ENCODE measurements around the gene RALGPS2. TPM values are rescaled to one million over a fixed set of nuclear protein-coding genes. Genes with fewer than 3 reads are reported as not detected.
A peak's percentile ranks its signal among the peaks of the same experiment; 100 is the strongest.

The RALGPS2 gene
- total RNA-seq, 1 experiment from 2014 or later, result 13.3 TPM

DNA sequence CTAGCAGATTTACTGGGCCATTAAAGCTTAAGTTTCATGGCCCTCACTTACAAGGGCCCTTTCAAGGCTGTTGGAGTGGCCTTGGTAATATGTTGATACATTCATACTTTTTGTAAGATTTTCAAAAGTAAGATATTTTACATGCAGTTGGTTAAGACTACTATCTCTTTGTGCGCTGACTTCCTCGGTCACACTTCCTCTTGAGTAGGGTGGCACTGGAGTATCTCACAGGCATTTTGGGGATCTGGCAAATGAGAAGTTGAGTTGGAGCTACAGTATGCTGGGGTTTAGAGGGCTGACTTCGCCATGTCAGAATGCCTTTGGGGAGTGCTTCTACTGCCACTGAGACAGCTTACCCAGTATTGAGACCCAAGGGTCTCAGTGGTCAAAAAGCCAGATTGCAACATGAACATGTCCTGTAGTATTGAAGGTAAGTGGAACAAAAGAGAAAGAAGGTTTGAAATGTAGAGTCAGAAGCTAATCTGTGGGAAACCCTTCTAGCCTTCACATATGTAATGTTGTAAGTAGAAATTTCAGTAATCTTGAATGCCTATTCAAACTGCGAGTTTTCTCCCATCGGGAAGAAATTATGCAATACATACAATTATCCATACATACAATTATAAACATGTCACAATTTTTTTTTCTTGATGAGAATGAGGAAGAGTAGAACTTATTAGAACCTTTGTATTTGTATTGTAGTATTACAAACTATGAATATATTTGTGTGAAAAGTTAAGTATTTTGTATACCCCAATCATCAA, 32.3 kb upstream of the RALGPS2 start:
- peaks cover 7% of the 10 kb centered on the region for H3K4me1 Mint-ChIP-seq (ENCODE audit: insufficient read depth, unreplicated experiment)
- intact Hi-C loops (cut with micrococcal nuclease), result no loop called here
- BruUV-seq (replicated peaks), result no TSS peak
- no peaks in the 10 kb centered on the region for H3K27me3 Mint-ChIP-seq (ENCODE audit: insufficient read depth, unreplicated experiment)
- no peak overlapping the region for H3K4me3 Mint-ChIP-seq (ENCODE audit: unreplicated experiment)
- TF ChIP-seq CTCF (IDR thresholded peaks at IDR 0.05; ENCODE audit: unreplicated experiment), result no peak
- no peaks in the 10 kb centered on the region for H3K9me3 Mint-ChIP-seq (ENCODE audit: unreplicated experiment)
- no peak for DNase-seq (ENCODE audit: unreplicated experiment)
- CTCF ChIA-PET, result interaction anchor here (0.6 to 1.1 kb wide), 2 partner anchors 11 to 13 kb away, joined by 3 to 5 read pairs; no protein-coding TSS in a partner anchor
- no peaks in the 10 kb centered on the region for H3K36me3 Mint-ChIP-seq (ENCODE audit: insufficient read depth, unreplicated experiment)
- H3K27ac Mint-ChIP-seq (ENCODE audit: low read depth, unreplicated experiment), result no peak overlapping the region
- POLR2A ChIA-PET, result no interaction called here

GRCh38 chr1:178693366-178693765, 31.7 kb upstream of the RALGPS2 start:
- CTCF ChIA-PET, result interaction anchor here (1.1 kb wide), 1 partner anchor 11 kb away, joined by 5 read pairs; no protein-coding TSS in a partner anchor

DNA sequence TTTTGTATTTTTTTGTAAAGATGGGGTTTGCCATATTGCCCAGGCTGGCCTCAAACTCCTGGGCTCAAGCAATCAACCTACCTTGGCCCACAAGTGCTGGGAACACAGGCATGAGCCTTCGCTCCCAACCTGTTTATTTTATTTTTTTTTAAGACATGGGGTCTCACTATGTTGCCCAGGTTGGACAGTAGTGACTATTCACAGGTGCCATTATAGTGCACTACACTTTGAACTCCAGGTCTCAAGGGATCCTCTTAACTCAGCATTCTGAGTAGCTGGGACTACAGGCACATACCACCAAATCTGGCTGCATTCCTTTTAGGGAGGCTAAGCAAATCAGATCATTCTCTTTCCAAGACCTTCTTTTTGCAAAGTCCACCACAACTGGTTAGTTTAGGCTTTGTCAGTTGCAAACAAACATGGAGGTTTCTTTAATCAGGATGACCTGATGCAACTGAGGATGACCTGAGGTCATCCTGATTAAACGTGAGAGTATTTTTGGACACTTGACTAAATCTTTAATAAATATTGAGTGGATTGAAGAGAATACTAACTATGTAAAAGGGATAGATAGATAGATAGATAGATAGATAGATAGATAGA, 30.0 kb upstream of the RALGPS2 start:
- no peak for TF ChIP-seq CTCF (IDR thresholded peaks at IDR 0.05; ENCODE audit: unreplicated experiment)
- no peaks in the 10 kb centered on the region for H3K9me3 Mint-ChIP-seq (ENCODE audit: unreplicated experiment)
- CTCF ChIA-PET, result interaction anchor here (0.7 to 1.0 kb wide), 2 partner anchors 8 to 317 kb away, joined by 3 read pairs; no protein-coding TSS in a partner anchor
- no peak for DNase-seq (ENCODE audit: unreplicated experiment)
- no TSS peak for BruUV-seq (replicated peaks)
- POLR2A ChIA-PET, result interaction anchor here (0.7 kb wide), 1 partner anchor 11 kb away, joined by 3 read pairs; no protein-coding TSS in a partner anchor
- intact Hi-C loops (cut with micrococcal nuclease), result no loop called here
- no peaks in the 10 kb centered on the region for H3K36me3 Mint-ChIP-seq (ENCODE audit: insufficient read depth, unreplicated experiment)
- H3K27me3 Mint-ChIP-seq (ENCODE audit: insufficient read depth, unreplicated experiment), result no peaks in the 10 kb centered on the region
- no peak overlapping the region for H3K27ac Mint-ChIP-seq (ENCODE audit: low read depth, unreplicated experiment)
- H3K4me3 Mint-ChIP-seq (ENCODE audit: unreplicated experiment), result no peak overlapping the region
- no peaks in the 10 kb centered on the region for H3K4me1 Mint-ChIP-seq (ENCODE audit: insufficient read depth, unreplicated experiment)

More at GRCh38 chr1:178693366-178693765, 31.7 kb upstream of the RALGPS2 start:
- H3K27me3 Mint-ChIP-seq (ENCODE audit: insufficient read depth, unreplicated experiment), result no peaks in the 10 kb centered on the region
- H3K27ac Mint-ChIP-seq (ENCODE audit: low read depth, unreplicated experiment), result no peak overlapping the region
- H3K9me3 Mint-ChIP-seq (ENCODE audit: unreplicated experiment), result no peaks in the 10 kb centered on the region
- POLR2A ChIA-PET, result no interaction called here
- DNase-seq (ENCODE audit: unreplicated experiment), result no peak
- intact Hi-C loops (cut with micrococcal nuclease), result no loop called here
- H3K4me1 Mint-ChIP-seq (ENCODE audit: insufficient read depth, unreplicated experiment), result peaks cover 4% of the 10 kb centered on the region
- no TSS peak for BruUV-seq (replicated peaks)
- no peak overlapping the region for H3K4me3 Mint-ChIP-seq (ENCODE audit: unreplicated experiment)
- no peaks in the 10 kb centered on the region for H3K36me3 Mint-ChIP-seq (ENCODE audit: insufficient read depth, unreplicated experiment)
- no peak for TF ChIP-seq CTCF (IDR thresholded peaks at IDR 0.05; ENCODE audit: unreplicated experiment)

GRCh38 chr1:178702146-178702545, 22.9 kb upstream of the RALGPS2 start:
- Mint-ChIP-seq H3K36me3 (ENCODE audit: insufficient read depth, unreplicated experiment) (no peaks in the 10 kb centered on the region), H3K9me3 (ENCODE audit: unreplicated experiment) (no peaks in the 10 kb centered on the region), H3K4me3 (ENCODE audit: unreplicated experiment) (no peak overlapping the region), H3K4me1 (ENCODE audit: insufficient read depth, unreplicated experiment) (peaks cover 25% of the 10 kb centered on the region), H3K27me3 (ENCODE audit: insufficient read depth, unreplicated experiment) (no peaks in the 10 kb centered on the region), H3K27ac (ENCODE audit: low read depth, unreplicated experiment) (no peak overlapping the region)
- CTCF ChIA-PET, result interaction anchor here (0.7 to 3.1 kb wide), 3 partner anchors 13 to 201 kb away, joined by 3 to 10 read pairs (median 6); no protein-coding TSS in a partner anchor
- TF ChIP-seq CTCF (IDR thresholded peaks at IDR 0.05; ENCODE audit: unreplicated experiment), result no peak
- BruUV-seq (replicated peaks), result no TSS peak
- POLR2A ChIA-PET, result interaction anchor here (0.7 to 2.7 kb wide), 6 partner anchors 11 to 86 kb away, joined by 3 to 9 read pairs (median 5); partner anchors contain the start of gene RALGPS2
- intact Hi-C loops (cut with micrococcal nuclease), result no loop called here
- DNase-seq (ENCODE audit: unreplicated experiment), result peak; percentile 76

Data from MCF 10A (cell line).